Transverse colon (tissue), 4 donors: ENCODE data around the gene SLC35B4.

Experiments
- CTCF ChIP-seq, 5 experiments: fragments of 200-600 bp in 3 of 5; fragments of 450-650 bp in 2 of 5; sonication (generic) in 3 of 5; IDR thresholded peaks; 1 replicate in 2 of 5; 2 replicates in 3 of 5; pipeline ENCODE4 v1.5.1; 2016 to 2017; ENCODE audit warnings: antibody characterized with exemption in 5 of 5, inconsistent platforms in 3 of 5, mild to moderate bottlenecking in 2 of 5, moderate library complexity in 1 of 5
- EP300 ChIP-seq: sonication (generic); formaldehyde crosslinking; IDR thresholded peaks from one replicate; pipeline ENCODE4 v1.6.1; 2017; ENCODE audit warnings: antibody characterized with exemption, low read depth
- POLR2A ChIP-seq: fragments of 450-650 bp; IDR thresholded peaks from one replicate; pipeline ENCODE4 v1.6.1; 2016; ENCODE audit warnings: antibody characterized with exemption, mild to moderate bottlenecking, moderate library complexity
- POLR2AphosphoS5 ChIP-seq, 3 donors: sonication (generic); formaldehyde crosslinking; IDR thresholded peaks; one replicate each; pipeline ENCODE4 v1.6.1; 2016; ENCODE audit warnings: antibody characterized with exemption in 3 of 3

- TF ChIP-seq EP300 = no peak
- TF ChIP-seq CTCF (IDR thresholded peaks at IDR 0.05) = no peak
- TF ChIP-seq POLR2AphosphoS5 (IDR thresholded peaks at IDR 0.05) = no peak
- no peak for TF ChIP-seq POLR2A
These were observed 821 bp downstream of the SLC35B4 start for GRCh38 chr7:134315679-134316538.
